Measurements from ENCODE around the gene SGTA. TPM values are rescaled to one million over a fixed set of nuclear protein-coding genes. Genes with fewer than 3 reads are reported as not detected.
A peak's percentile ranks its signal among the peaks of the same experiment; 100 is the strongest.

The SGTA gene
- total and polyA plus RNA-seq, 7 donors: 63.4 to 186 (median 99.1) TPM

GRCh38 chr19:2744113-2744512, 39.0 kb downstream of the SGTA start:
- Histone ChIP-seq H3K27ac (no peak overlapping the region), H3K36me3 (ENCODE audit: insufficient read depth in 1 of 2, low read depth in 1 of 2) (no peaks in the 10 kb centered on the region), H3K27me3 (ENCODE audit: insufficient read depth in 3 of 3, low read length in 2 of 3) (peaks cover 0 to 3% (median 0%) of the 10 kb centered on the region in 3 donors), H3K4me1 (peaks cover under 1% of the 10 kb centered on the region), H3K9me3 (no peaks in the 10 kb centered on the region), H3K4me3 (no peak overlapping the region)
- intact Hi-C loops (cut with DNase I): no loop called here
- DNase-seq (no peak), ATAC-seq (no peak)
- TF ChIP-seq, protein P1, sequence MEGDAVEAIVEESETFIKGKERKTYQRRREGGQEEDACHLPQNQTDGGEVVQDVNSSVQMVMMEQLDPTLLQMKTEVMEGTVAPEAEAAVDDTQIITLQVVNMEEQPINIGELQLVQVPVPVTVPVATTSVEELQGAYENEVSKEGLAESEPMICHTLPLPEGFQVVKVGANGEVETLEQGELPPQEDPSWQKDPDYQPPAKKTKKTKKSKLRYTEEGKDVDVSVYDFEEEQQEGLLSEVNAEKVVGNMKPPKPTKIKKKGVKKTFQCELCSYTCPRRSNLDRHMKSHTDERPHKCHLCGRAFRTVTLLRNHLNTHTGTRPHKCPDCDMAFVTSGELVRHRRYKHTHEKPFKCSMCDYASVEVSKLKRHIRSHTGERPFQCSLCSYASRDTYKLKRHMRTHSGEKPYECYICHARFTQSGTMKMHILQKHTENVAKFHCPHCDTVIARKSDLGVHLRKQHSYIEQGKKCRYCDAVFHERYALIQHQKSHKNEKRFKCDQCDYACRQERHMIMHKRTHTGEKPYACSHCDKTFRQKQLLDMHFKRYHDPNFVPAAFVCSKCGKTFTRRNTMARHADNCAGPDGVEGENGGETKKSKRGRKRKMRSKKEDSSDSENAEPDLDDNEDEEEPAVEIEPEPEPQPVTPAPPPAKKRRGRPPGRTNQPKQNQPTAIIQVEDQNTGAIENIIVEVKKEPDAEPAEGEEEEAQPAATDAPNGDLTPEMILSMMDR (IDR thresholded peaks at IDR 0.05): no peak
- WGBS, 3 donors: 39 to 43% (median 40%) methylated on average over 4 of the region's 4 CpGs

- intact Hi-C loops (cut with DNase I): no loop called here
- peaks cover 3% of the 10 kb centered on the region for H3K4me1 ChIP-seq
- no peak overlapping the region for H3K27ac ChIP-seq
- WGBS, 3 donors: 71 to 73% (median 72%) methylated on average over 8 of the region's 8 CpGs
- DNase-seq (no peak), ATAC-seq (no peak)
- TF ChIP-seq, protein P1 (IDR thresholded peaks at IDR 0.05): no peak
- H3K27me3 ChIP-seq (ENCODE audit: insufficient read depth in 3 of 3, low read length in 2 of 3): peaks cover 0 to 3% (median 0%) of the 10 kb centered on the region in 3 donors
- H3K9me3 ChIP-seq: no peaks in the 10 kb centered on the region
- H3K36me3 ChIP-seq (ENCODE audit: insufficient read depth in 1 of 2, low read depth in 1 of 2): no peaks in the 10 kb centered on the region
- no peak overlapping the region for H3K4me3 ChIP-seq
Measured at GRCh38 chr19:2743099-2743498, 40.0 kb downstream of the SGTA start.

GRCh38 chr19:2740314-2740656, 42.8 kb downstream of the SGTA start:
- DNase-seq (no peak), ATAC-seq (no peak)
- intact Hi-C loops (cut with DNase I): no loop called here
- 41 to 44% (median 44%) methylated on average over 13 of the region's 13 CpGs for WGBS, 3 donors
- Histone ChIP-seq H3K27me3 (ENCODE audit: insufficient read depth in 3 of 3, low read length in 2 of 3) (peaks cover 0 to 3% (median 0%) of the 10 kb centered on the region in 3 donors), H3K27ac (no peak overlapping the region), H3K36me3 (ENCODE audit: insufficient read depth in 1 of 2, low read depth in 1 of 2) (peaks cover 10 to 18% of the 10 kb centered on the region in 2 donors), H3K9me3 (no peaks in the 10 kb centered on the region), H3K4me1 (peaks cover 3% of the 10 kb centered on the region), H3K4me3 (peak overlapping the region; percentile 96)
- TF ChIP-seq, protein P1 (IDR thresholded peaks at IDR 0.05): no peak

- whole genome bisulfite sequencing, 3 donors: 1 to 2% (median 1%) methylated on average over 47 to 64 of the region's 64 CpGs
Measured at GRCh38 chr19:2739602-2740313, 43.3 kb downstream of the SGTA start, which contains the start of gene SLC39A3. TSS of gene SLC39A3 (minus strand) at chr19:2740017. CDS start at chr19:2737257, 2,760 bp downstream.

More at GRCh38 chr19:2739602-2740313, 43.3 kb downstream of the SGTA start, which contains the start of gene SLC39A3:
- no peaks in the 10 kb centered on the region for H3K9me3 ChIP-seq
- peak within 1 kb of the TSS; percentile 96 for H3K4me3 ChIP-seq
- peaks cover 3% of the 10 kb centered on the region for H3K4me1 ChIP-seq
- intact Hi-C loops (cut with DNase I): no loop called here
- peaks cover 10 to 21% of the 10 kb centered on the region in 2 donors for H3K36me3 ChIP-seq (ENCODE audit: insufficient read depth in 1 of 2, low read depth in 1 of 2)
- peaks cover 0 to 3% (median 0%) of the 10 kb centered on the region in 3 donors for H3K27me3 ChIP-seq (ENCODE audit: insufficient read depth in 3 of 3, low read length in 2 of 3)
- ATAC-seq: peak; percentile 100
- peak; percentile 98 to 99 for DNase-seq
- peak within 1 kb of the TSS; percentile 72 for H3K27ac ChIP-seq
- TF ChIP-seq, protein P1 (IDR thresholded peaks at IDR 0.05): no peak

Measured in psoas muscle (tissue), 8 donors.